Stimulated activated memory B cell treated with anti-CD40 and anti-IgM and Interleukin-4, amounts not matched to agents 10 μg/mL and 1 μg/mL and 100 μg/mL, for 72 hours (primary cell): ENCODE measurements around the gene CD180.

ENCODE experiments used
- ATAC-seq: fragments of 150-1000 bp; cut with Tn5 transposase; 2 replicates; pipeline ENCODE4 v1.10.0; 2021
- H3K27ac Mint-ChIP-seq: one replicate; pipeline ENCODE4 v1.8.0; 2022; ENCODE audit warnings: mild to moderate bottlenecking, mixed read lengths
- H3K27me3 Mint-ChIP-seq: one replicate; pipeline ENCODE4 v1.8.0; 2022; ENCODE audit warnings: mixed read lengths
- H3K36me3 Mint-ChIP-seq: one replicate; pipeline ENCODE4 v1.8.0; 2022; ENCODE audit warnings: mixed read lengths
- H3K4me1 Mint-ChIP-seq: one replicate; pipeline ENCODE4 v1.8.0; 2022; ENCODE audit warnings: mixed read lengths
- H3K4me3 Mint-ChIP-seq: one replicate; pipeline ENCODE4 v1.8.0; 2022; ENCODE audit warnings: mild to moderate bottlenecking, moderate library complexity, mixed read lengths
- H3K9me3 Mint-ChIP-seq: one replicate; pipeline ENCODE4 v1.8.0; 2022; ENCODE audit warnings: mixed read lengths

Gene CD180

GRCh38 chr5:67164856-67165525 is 31.6 kb downstream of the CD180 start:
- Mint-ChIP-seq H3K36me3 (peaks cover 23% of the 10 kb centered on the region), H3K9me3 (no peaks in the 10 kb centered on the region), H3K4me3 (no peak overlapping the region), H3K27me3 (no peaks in the 10 kb centered on the region), H3K4me1 (peaks cover 22% of the 10 kb centered on the region), H3K27ac (peak overlapping the region; percentile 95)
- ATAC-seq = no peak

- Mint-ChIP-seq H3K4me3 (no peak overlapping the region), H3K27me3 (no peaks in the 10 kb centered on the region), H3K36me3 (peaks cover 23% of the 10 kb centered on the region), H3K4me1 (peaks cover 22% of the 10 kb centered on the region), H3K27ac (peak overlapping the region; percentile 95), H3K9me3 (no peaks in the 10 kb centered on the region)
- ATAC-seq = no peak
Measured at GRCh38 chr5:67163863-67164595, 32.6 kb downstream of the CD180 start.

GRCh38 chr5:67163231-67163756 is 33.3 kb downstream of the CD180 start:
- peaks cover 22% of the 10 kb centered on the region for H3K4me1 Mint-ChIP-seq
- peak overlapping the region; percentile 20 for H3K27ac Mint-ChIP-seq
- ATAC-seq = no peak
- peaks cover 23% of the 10 kb centered on the region for H3K36me3 Mint-ChIP-seq
- no peaks in the 10 kb centered on the region for H3K27me3 Mint-ChIP-seq
- H3K9me3 Mint-ChIP-seq = no peaks in the 10 kb centered on the region
- no peak overlapping the region for H3K4me3 Mint-ChIP-seq

GRCh38 chr5:67161767-67162166 is 34.8 kb downstream of the CD180 start:
- peak overlapping the region; percentile 65 for H3K27ac Mint-ChIP-seq
- no peak overlapping the region for H3K4me3 Mint-ChIP-seq
- H3K27me3 Mint-ChIP-seq = no peaks in the 10 kb centered on the region
- H3K4me1 Mint-ChIP-seq = peaks cover 25% of the 10 kb centered on the region
- no peak for ATAC-seq
- peaks cover 23% of the 10 kb centered on the region for H3K36me3 Mint-ChIP-seq
- H3K9me3 Mint-ChIP-seq = no peaks in the 10 kb centered on the region

GRCh38 chr5:67160985-67161384 is 35.6 kb downstream of the CD180 start:
- no peak overlapping the region for H3K4me3 Mint-ChIP-seq
- H3K36me3 Mint-ChIP-seq = peaks cover 23% of the 10 kb centered on the region
- no peak for ATAC-seq
- H3K4me1 Mint-ChIP-seq = peaks cover 21% of the 10 kb centered on the region
- H3K27me3 Mint-ChIP-seq = no peaks in the 10 kb centered on the region
- no peaks in the 10 kb centered on the region for H3K9me3 Mint-ChIP-seq
- peak overlapping the region; percentile 65 for H3K27ac Mint-ChIP-seq

GRCh38 chr5:67160272-67160671 is 36.3 kb downstream of the CD180 start:
- Mint-ChIP-seq H3K27me3 (no peaks in the 10 kb centered on the region), H3K4me3 (no peak overlapping the region), H3K27ac (peak overlapping the region; percentile 28), H3K4me1 (peaks cover 13% of the 10 kb centered on the region), H3K9me3 (no peaks in the 10 kb centered on the region), H3K36me3 (peaks cover 23% of the 10 kb centered on the region)
- ATAC-seq = no peak

- peak overlapping the region; percentile 60 for H3K27ac Mint-ChIP-seq
- peaks cover 16% of the 10 kb centered on the region for H3K36me3 Mint-ChIP-seq
- no peak for ATAC-seq
- no peak overlapping the region for H3K4me3 Mint-ChIP-seq
- no peaks in the 10 kb centered on the region for H3K9me3 Mint-ChIP-seq
- H3K27me3 Mint-ChIP-seq = no peaks in the 10 kb centered on the region
- peaks cover 23% of the 10 kb centered on the region for H3K4me1 Mint-ChIP-seq
Measured at GRCh38 chr5:67156976-67157583, 39.5 kb downstream of the CD180 start.

- Mint-ChIP-seq H3K27me3 (no peaks in the 10 kb centered on the region), H3K27ac (no peak overlapping the region), H3K4me1 (peaks cover 17% of the 10 kb centered on the region), H3K4me3 (no peak overlapping the region), H3K9me3 (no peaks in the 10 kb centered on the region), H3K36me3 (peaks cover 31% of the 10 kb centered on the region)
- ATAC-seq = no peak
Measured at GRCh38 chr5:67154556-67155206, 41.9 kb downstream of the CD180 start.

- Mint-ChIP-seq H3K36me3 (peaks cover 43% of the 10 kb centered on the region), H3K27ac (peak overlapping the region; percentile 64), H3K4me3 (no peak overlapping the region), H3K27me3 (no peaks in the 10 kb centered on the region), H3K4me1 (peaks cover 17% of the 10 kb centered on the region), H3K9me3 (no peaks in the 10 kb centered on the region)
- no peak for ATAC-seq
Measured at GRCh38 chr5:67153292-67153691, 43.3 kb downstream of the CD180 start.

- peaks cover 16% of the 10 kb centered on the region for H3K4me1 Mint-ChIP-seq
- H3K27me3 Mint-ChIP-seq = no peaks in the 10 kb centered on the region
- no peak for ATAC-seq
- no peak overlapping the region for H3K4me3 Mint-ChIP-seq
- no peaks in the 10 kb centered on the region for H3K9me3 Mint-ChIP-seq
- peak overlapping the region; percentile 64 for H3K27ac Mint-ChIP-seq
- H3K36me3 Mint-ChIP-seq = peaks cover 48% of the 10 kb centered on the region
Measured at GRCh38 chr5:67152400-67152799, 44.2 kb downstream of the CD180 start.

- Mint-ChIP-seq H3K4me3 (no peak overlapping the region), H3K36me3 (peaks cover 57% of the 10 kb centered on the region), H3K9me3 (no peaks in the 10 kb centered on the region), H3K27me3 (no peaks in the 10 kb centered on the region), H3K27ac (no peak overlapping the region), H3K4me1 (peaks cover 10% of the 10 kb centered on the region)
- ATAC-seq = no peak
Measured at GRCh38 chr5:67149951-67150523, 46.6 kb downstream of the CD180 start.

- peaks cover 55% of the 10 kb centered on the region for H3K36me3 Mint-ChIP-seq
- H3K9me3 Mint-ChIP-seq = no peaks in the 10 kb centered on the region
- no peak overlapping the region for H3K4me3 Mint-ChIP-seq
- no peak for ATAC-seq
- no peaks in the 10 kb centered on the region for H3K27me3 Mint-ChIP-seq
- H3K27ac Mint-ChIP-seq = no peak overlapping the region
- H3K4me1 Mint-ChIP-seq = peaks cover 10% of the 10 kb centered on the region
Measured at GRCh38 chr5:67149057-67149950, 47.3 kb downstream of the CD180 start.

GRCh38 chr5:67147760-67148159 is 48.8 kb downstream of the CD180 start:
- H3K36me3 Mint-ChIP-seq = peaks cover 66% of the 10 kb centered on the region
- H3K27ac Mint-ChIP-seq = no peak overlapping the region
- peaks cover 2% of the 10 kb centered on the region for H3K4me1 Mint-ChIP-seq
- H3K4me3 Mint-ChIP-seq = no peak overlapping the region
- H3K27me3 Mint-ChIP-seq = no peaks in the 10 kb centered on the region
- ATAC-seq = no peak
- H3K9me3 Mint-ChIP-seq = no peaks in the 10 kb centered on the region

GRCh38 chr5:67146981-67147380 is 49.6 kb downstream of the CD180 start:
- no peak for ATAC-seq
- Mint-ChIP-seq H3K27me3 (no peaks in the 10 kb centered on the region), H3K27ac (no peak overlapping the region), H3K4me1 (no peaks in the 10 kb centered on the region), H3K36me3 (peaks cover 70% of the 10 kb centered on the region), H3K4me3 (no peak overlapping the region), H3K9me3 (no peaks in the 10 kb centered on the region)
